OCI-LY3 (cell line): Measurements from ENCODE around the gene COG6.
A peak's percentile ranks its signal among the peaks of the same experiment; 100 is the strongest.

Source experiments
- H2AFZ ChIP-seq: fragments of 200-600, 300-600 bp; shearing (Covaris generic); 2 replicates; pipeline ENCODE4 v1.6.0; 2014; ENCODE audit warnings: antibody characterized with exemption, low read depth, low read length
- H3K27ac ChIP-seq: fragments of 200-600, 300-600 bp; sonication (generic); 2 replicates; pipeline ENCODE4 v1.5.1; 2014; ENCODE audit warnings: mild to moderate bottlenecking, low read length, moderate library complexity, mixed read lengths
- H3K27me3 ChIP-seq: fragments of 200-600, 300-600 bp; sonication (generic); 2 replicates; pipeline ENCODE4 v1.6.1; 2014; ENCODE audit warnings: low read depth, low read length, mixed read lengths
- H3K36me3 ChIP-seq: fragments of 200-600, 300-600 bp; sonication (generic); replicated peaks from 2 replicates; pipeline ENCODE3; 2014; ENCODE audit warnings: low read depth, low read length, mixed read lengths
- H3K4me1 ChIP-seq: fragments of 300-600, 200-600 bp; sonication (generic); 2 replicates; pipeline ENCODE4 v1.6.1; 2014; ENCODE audit warnings: low read length, mixed read lengths
- H3K4me2 ChIP-seq: fragments of 200-600, 300-600 bp; sonication (generic); 2 replicates; pipeline ENCODE4 v1.6.1; 2014; ENCODE audit warnings: low read length, mixed read lengths
- H3K4me3 ChIP-seq: fragments of 300-600, 200-600 bp; sonication (generic); 2 replicates; pipeline ENCODE4 v1.5.1; 2014; ENCODE audit warnings: antibody characterized with exemption, mild to moderate bottlenecking, low read length, moderate library complexity
- H3K79me2 ChIP-seq: fragments of 300-600, 200-600 bp; shearing (Covaris generic); 2 replicates; pipeline ENCODE4 v1.6.1; 2014; ENCODE audit warnings: mild to moderate bottlenecking, low read length, mixed read lengths
- H3K9ac ChIP-seq: fragments of 300-600, 200-600 bp; shearing (Covaris generic); 2 replicates; pipeline ENCODE4 v1.6.0; 2014; ENCODE audit warnings: mild to moderate bottlenecking, low read length, moderate library complexity
- H3K9me3 ChIP-seq: fragments of 200-600, 300-600 bp; shearing (Covaris generic); 2 replicates; pipeline ENCODE4 v1.6.1; 2014; ENCODE audit warnings: low read length, mixed read lengths; ENCODE audit not compliant: insufficient read depth
- H4K20me1 ChIP-seq: fragments of 200-600, 300-600 bp; sonication (generic); 2 replicates; pipeline ENCODE4 v1.6.1; 2016; ENCODE audit warnings: low read length, mixed read lengths; ENCODE audit not compliant: insufficient read depth
- EZH2phosphoT487 ChIP-seq: fragments of 200-600 bp; shearing (Covaris generic); IDR thresholded peaks from 2 replicates; pipeline ENCODE4 v1.6.1; 2018; ENCODE audit warnings: antibody characterized with exemption, mixed run types, low read depth
- TF ChIP-seq, protein P1 (sequence below): fragments of 200-600, 300-600 bp; sonication (generic); IDR thresholded peaks from 2 replicates; pipeline ENCODE4 v1.5.1; 2014; ENCODE audit warnings: antibody characterized with exemption, low read length, low read depth

Gene COG6

GRCh38 chr13:39655569-39656324 lies at the start of gene COG6:
COG6 (plus strand) TSS chr13:39655662; CDS start chr13:39655727, 65 bp downstream.
- peak within 1 kb of the TSS; percentile 89 for H3K4me2 ChIP-seq
- H3K36me3 ChIP-seq = peaks cover 4% of the 10 kb centered on the region
- peak within 1 kb of the TSS; percentile 95 for H2AFZ ChIP-seq
- H3K9ac ChIP-seq = peak within 1 kb of the TSS; percentile 73
- peak within 1 kb of the TSS; percentile 16 for H3K27ac ChIP-seq
- no peaks in the 10 kb centered on the region for H4K20me1 ChIP-seq
- peak within 1 kb of the TSS; percentile 90 for H3K4me3 ChIP-seq
- H3K27me3 ChIP-seq = no peaks in the 10 kb centered on the region
- H3K9me3 ChIP-seq = no peaks in the 10 kb centered on the region
- no peak for TF ChIP-seq EZH2phosphoT487
- TF ChIP-seq, protein P1, sequence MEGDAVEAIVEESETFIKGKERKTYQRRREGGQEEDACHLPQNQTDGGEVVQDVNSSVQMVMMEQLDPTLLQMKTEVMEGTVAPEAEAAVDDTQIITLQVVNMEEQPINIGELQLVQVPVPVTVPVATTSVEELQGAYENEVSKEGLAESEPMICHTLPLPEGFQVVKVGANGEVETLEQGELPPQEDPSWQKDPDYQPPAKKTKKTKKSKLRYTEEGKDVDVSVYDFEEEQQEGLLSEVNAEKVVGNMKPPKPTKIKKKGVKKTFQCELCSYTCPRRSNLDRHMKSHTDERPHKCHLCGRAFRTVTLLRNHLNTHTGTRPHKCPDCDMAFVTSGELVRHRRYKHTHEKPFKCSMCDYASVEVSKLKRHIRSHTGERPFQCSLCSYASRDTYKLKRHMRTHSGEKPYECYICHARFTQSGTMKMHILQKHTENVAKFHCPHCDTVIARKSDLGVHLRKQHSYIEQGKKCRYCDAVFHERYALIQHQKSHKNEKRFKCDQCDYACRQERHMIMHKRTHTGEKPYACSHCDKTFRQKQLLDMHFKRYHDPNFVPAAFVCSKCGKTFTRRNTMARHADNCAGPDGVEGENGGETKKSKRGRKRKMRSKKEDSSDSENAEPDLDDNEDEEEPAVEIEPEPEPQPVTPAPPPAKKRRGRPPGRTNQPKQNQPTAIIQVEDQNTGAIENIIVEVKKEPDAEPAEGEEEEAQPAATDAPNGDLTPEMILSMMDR = peak; percentile 8; the same call in 1 of the 2 replicates
- peaks cover 9% of the 10 kb centered on the region for H3K4me1 ChIP-seq
- H3K79me2 ChIP-seq = peaks cover 10% of the 10 kb centered on the region

GRCh38 chr13:39605677-39606320 lies 49.7 kb upstream of the COG6 start:
- Histone ChIP-seq H3K79me2 (peaks cover 18% of the 10 kb centered on the region), H3K9me3 (no peaks in the 10 kb centered on the region), H3K4me1 (peaks cover 10% of the 10 kb centered on the region; the same call in 1 of the 2 replicates), H3K27ac (no peak overlapping the region), H2AFZ (no peak overlapping the region), H3K36me3 (peaks cover 4% of the 10 kb centered on the region), H4K20me1 (no peaks in the 10 kb centered on the region), H3K9ac (no peak overlapping the region), H3K4me3 (no peak overlapping the region), H3K27me3 (no peaks in the 10 kb centered on the region), H3K4me2 (no peak overlapping the region)
- TF ChIP-seq, protein P1 = no peak
- TF ChIP-seq EZH2phosphoT487 = no peak

- Histone ChIP-seq H3K79me2 (no peaks in the 10 kb centered on the region; the same call in 1 of the 2 replicates), H3K36me3 (no peaks in the 10 kb centered on the region), H3K4me3 (no peak overlapping the region), H3K9me3 (no peaks in the 10 kb centered on the region), H3K4me1 (peaks cover 9% of the 10 kb centered on the region), H3K27ac (no peak overlapping the region), H3K4me2 (no peak overlapping the region), H3K9ac (no peak overlapping the region), H2AFZ (no peak overlapping the region), H3K27me3 (no peaks in the 10 kb centered on the region), H4K20me1 (no peaks in the 10 kb centered on the region)
- no peak for TF ChIP-seq EZH2phosphoT487
- TF ChIP-seq, protein P1 = no peak
These were observed 47.6 kb upstream of the COG6 start for GRCh38 chr13:39607876-39608275.

GRCh38 chr13:39612023-39612637 lies 43.3 kb upstream of the COG6 start:
- H2AFZ ChIP-seq = 0 out of 2 replicates have a peak overlapping the region, but pooled peaks have one; percentile 43
- H3K4me2 ChIP-seq = 0 out of 2 replicates have a peak overlapping the region, but pooled peaks have one; percentile 2
- no peaks in the 10 kb centered on the region for H3K36me3 ChIP-seq
- no peaks in the 10 kb centered on the region for H3K79me2 ChIP-seq
- no peak overlapping the region for H3K27ac ChIP-seq
- no peaks in the 10 kb centered on the region for H3K9me3 ChIP-seq
- no peaks in the 10 kb centered on the region for H4K20me1 ChIP-seq
- H3K27me3 ChIP-seq = no peaks in the 10 kb centered on the region
- H3K4me1 ChIP-seq = peaks cover 10% of the 10 kb centered on the region
- TF ChIP-seq, protein P1 = peak; percentile 97
- TF ChIP-seq EZH2phosphoT487 = no peak
- H3K4me3 ChIP-seq = no peak overlapping the region
- H3K9ac ChIP-seq = no peak overlapping the region
